HG02870 (cell line): ENCODE measurements around the gene SCN8A.
"Not testable (repeated sequence)": the region's sequence is repeated elsewhere in the genome, so short reads cannot be mapped to it uniquely, and the experiment has no call there.

ENCODE experiments used
- ATAC-seq: cut with Tn5 transposase; IDR thresholded peaks from one replicate; pipeline ENCODE4 v1.9.1; 2021; ENCODE audit warnings: mild to moderate bottlenecking, moderate library complexity; ENCODE audit not compliant: unreplicated experiment

SCN8A gene

DNA sequence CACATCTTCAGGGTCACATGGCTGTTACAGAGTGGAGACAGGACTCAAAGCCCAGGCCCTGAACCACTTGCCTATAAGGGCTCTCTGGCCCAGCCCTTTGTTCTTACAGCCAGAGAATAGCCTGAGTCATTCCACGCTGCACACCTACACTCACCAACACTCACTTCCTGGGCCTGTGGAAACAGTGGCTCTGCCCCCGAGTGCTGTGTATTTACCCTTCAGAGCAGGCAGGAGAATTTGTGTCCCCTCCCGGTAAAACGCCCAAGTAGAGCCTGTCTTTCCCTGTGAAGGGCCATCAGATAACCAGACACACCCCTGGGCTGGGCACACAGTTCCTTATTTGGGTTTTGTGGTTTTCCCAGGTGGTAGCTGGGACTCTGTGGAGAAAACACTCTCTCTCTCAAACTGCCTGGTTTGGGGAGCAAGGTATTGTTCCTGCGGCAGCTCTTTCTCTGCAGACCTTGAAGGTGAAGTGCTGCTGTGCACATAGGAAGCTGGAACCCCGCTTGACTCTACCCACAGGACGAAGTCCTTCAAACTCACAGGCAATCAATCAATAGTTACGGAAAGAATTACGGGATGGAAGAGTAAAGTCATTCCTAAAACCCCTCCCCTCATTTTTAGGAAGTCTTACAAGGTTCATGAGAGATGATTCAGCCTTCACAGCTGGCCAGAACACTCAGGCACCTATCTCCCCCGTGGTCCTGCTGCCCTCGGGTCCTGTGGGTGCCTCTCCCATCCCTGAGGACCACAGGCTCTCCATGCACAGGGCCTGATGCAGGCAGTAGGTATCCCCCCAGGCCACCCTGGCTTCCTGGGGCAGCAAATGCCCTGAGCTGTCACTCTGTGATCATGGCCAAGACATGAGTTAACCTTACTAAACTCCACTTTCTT is 237.1 kb downstream of the SCN8A start:
- ATAC-seq: no peak

GRCh38 chr12:51829011-51829481 is 238.0 kb downstream of the SCN8A start:
- no peak for ATAC-seq

DNA sequence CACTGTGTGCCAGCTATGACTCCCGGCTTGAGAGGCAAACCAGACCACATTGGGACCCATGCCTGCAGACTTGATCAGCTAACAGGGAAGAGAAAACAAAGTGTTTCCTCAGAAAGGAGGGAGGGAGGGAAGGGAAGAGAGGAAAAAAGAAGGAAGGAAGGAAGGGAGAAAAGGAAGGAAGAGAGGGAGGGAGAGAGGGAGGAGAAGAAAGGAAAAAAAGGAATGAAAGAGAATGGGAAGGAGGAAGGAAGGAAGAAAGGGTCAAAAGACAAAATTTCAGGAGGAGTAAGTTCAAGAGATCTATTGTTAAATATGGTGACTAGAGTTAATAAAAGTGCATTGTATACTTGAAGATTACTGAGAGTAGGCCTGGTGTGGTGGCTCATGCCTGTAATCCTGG is 238.6 kb downstream of the SCN8A start:
- no peak for ATAC-seq

GRCh38 chr12:51831817-51832216 is 240.8 kb downstream of the SCN8A start:
- ATAC-seq: not testable (repeated sequence)

DNA sequence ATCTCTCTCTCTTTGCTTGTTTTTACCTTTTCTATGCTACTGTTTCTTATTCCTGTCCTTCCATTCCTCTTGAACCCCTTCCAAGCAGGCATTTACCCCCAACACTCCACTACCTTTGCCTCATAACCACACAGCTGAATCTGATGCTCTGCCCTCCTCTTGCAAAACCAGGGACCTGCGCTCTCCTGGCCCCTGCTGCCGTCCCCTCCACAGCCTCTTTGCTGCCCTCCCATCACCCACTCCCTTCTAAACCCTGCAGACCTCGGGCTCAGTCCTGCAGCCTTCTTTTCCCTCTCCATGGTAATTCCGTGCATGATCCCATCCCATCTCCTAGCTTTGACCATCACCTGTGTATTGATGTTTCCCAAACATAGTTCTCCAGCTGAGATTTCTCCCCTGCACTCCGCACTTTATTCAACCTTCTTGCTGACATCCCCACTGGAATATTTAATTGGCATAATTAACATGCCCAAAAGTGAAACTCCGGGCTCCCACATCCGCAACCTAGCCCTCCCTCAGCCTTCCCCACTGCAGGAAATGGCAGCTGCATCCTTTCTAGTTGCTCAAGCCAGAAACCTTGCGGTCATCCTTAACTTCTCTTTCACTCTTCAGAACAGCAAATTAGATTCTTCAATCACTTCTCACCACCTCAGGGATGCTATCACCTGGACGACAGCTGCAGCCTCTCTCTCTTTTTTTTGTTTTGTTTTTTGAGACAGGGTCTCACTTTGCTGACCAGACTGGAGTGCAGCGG is 241.5 kb downstream of the SCN8A start:
- ATAC-seq: no peak

- no peak for ATAC-seq
Observed at GRCh38 chr12:51833448-51834227, 242.6 kb downstream of the SCN8A start.

DNA sequence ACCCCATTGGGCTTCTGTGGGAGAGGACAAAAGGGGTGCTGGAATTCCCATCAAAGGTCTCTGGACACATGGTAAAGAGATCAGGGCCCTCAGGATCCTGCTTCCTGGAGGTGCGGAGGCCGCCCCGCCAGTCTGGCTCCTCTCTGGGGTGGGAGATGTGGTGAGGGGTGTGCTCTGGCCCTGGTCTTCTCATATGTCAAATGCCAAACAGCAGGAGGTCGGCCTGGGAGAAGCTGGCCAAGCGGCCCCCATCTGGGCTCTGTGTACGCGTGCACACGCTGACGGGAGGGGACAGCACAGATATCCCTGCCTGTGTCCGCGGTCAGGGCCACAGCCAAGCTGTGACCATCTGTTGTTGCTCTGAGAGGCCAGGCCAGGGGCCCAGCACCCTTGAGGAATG is 243.4 kb downstream of the SCN8A start:
- ATAC-seq: no peak

DNA sequence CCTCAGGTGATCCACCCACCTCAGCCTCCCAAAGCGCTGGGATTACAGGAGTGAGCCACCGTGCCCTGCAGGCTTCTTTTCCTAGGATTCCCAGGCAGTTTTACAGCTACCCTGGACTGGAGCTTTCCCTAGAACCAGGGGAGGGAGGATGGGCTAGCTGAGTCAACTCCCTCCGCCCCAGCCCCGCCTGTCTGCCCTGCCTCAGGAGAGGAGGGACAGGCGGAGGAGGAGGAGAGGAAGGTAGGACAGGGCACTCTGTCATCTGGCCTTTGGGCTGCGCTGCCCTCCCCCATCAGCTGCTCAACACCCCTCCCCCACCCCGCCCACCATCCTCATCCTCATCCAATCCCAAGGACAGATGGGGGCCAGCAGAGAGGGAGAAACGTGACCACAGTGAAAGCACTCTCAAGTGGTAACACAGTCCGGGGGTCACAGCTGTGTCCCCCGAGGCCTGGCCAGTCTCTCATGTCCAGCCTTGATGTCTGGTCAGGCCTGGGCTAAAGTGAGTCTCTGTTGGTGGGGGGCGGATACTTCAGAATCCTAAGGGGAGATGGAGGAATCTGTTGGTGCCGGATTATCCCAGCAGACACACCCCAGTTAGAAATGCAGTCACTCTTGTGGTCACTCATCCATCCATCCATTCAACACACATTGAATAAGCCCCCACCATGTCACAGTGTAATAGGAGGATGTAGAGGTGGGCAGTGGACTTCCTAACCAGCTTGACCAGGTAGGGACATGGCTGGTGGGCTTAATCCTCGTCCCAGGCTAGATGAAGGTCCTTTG is 245.2 kb downstream of the SCN8A start:
- ATAC-seq: no peak

DNA sequence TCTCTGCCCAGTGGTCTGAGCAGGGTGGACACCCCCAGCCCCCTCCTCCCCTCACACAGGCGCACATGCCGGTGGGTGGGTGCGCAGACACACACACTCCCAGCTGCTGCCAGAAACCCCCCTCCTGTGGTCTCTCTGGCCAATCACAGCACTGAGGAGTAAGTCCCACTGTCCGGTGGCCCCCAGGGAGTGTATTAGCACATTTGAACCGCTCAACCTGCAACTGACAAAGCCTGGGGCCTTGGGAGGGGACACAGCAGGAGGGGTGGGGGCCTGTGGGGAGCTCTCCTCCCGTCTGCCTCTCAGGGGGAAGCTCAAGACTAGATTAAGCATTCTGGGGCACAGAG is 245.8 kb downstream of the SCN8A start:
- no peak for ATAC-seq

DNA sequence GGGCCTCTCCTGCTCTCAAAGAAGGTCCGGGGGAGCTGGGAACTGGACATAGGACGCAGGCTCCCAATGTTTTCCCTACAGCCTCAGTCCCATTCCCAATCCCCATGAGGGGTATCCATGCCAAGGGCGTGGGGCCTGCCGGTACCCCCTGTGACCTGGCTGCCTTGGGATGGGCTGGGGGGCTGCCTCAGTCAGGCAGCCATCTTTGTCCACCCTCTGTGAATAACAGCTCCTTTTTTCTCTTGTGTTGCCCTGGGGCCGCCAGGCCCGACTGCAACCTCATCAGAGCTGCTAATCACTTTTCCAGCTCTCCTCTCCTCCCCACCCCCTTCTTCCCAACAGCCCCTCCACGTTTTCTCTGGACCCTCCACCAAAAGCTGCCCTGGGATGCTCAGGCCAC is 246.3 kb downstream of the SCN8A start:
- ATAC-seq: no peak

- no peak for ATAC-seq
Observed at GRCh38 chr12:51838036-51838435, 247.0 kb downstream of the SCN8A start.

GRCh38 chr12:51838762-51839161 is 247.7 kb downstream of the SCN8A start:
- no peak for ATAC-seq

GRCh38 chr12:51839310-51839947 is 248.4 kb downstream of the SCN8A start:
- no peak for ATAC-seq

- ATAC-seq: no peak
Observed at GRCh38 chr12:51840966-51841365, 249.9 kb downstream of the SCN8A start.

DNA sequence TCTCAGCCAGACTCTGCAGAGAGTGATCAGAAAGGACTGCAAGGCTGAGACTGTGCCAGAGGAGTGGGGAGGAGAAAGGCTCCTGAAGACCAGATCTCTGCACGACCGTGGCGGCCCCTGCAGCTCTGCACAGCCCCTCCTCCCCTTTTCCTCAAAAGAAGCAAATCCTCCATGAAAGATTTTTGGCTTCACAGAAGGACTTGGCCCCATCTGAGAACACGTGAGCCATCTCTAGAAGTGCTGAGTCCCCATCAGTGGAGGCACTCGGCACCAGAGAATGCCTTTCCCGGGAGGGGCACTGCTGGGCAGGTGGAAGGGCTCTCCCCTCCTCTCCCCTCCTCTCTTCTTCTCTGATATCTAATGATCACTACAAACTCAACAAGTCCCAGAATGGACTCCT is 250.7 kb downstream of the SCN8A start:
- no peak for ATAC-seq

- no peak for ATAC-seq
Observed at GRCh38 chr12:51844854-51845253, 253.8 kb downstream of the SCN8A start.

DNA sequence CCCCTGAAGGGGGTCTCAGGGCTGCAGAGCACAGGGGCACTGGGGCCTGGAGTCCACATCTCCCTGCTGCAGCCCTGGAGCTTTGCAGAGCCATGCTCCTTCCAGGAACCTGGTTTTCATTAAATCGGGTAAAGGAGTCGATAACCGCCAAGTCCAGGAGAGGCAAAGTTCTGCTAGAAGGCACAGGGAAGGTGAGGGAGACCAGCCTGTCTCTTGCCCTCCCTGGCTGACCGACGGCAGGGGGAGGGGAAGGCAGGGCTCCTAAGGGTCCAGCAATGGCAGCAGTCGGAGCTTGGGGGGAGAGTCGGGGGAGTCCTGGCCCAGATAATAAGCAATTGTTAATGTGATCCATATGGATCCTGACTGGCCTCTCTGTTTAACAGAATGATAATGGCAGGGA is 254.4 kb downstream of the SCN8A start:
- ATAC-seq: no peak

- no peak for ATAC-seq
Observed at GRCh38 chr12:51846271-51846691, 255.2 kb downstream of the SCN8A start.

DNA sequence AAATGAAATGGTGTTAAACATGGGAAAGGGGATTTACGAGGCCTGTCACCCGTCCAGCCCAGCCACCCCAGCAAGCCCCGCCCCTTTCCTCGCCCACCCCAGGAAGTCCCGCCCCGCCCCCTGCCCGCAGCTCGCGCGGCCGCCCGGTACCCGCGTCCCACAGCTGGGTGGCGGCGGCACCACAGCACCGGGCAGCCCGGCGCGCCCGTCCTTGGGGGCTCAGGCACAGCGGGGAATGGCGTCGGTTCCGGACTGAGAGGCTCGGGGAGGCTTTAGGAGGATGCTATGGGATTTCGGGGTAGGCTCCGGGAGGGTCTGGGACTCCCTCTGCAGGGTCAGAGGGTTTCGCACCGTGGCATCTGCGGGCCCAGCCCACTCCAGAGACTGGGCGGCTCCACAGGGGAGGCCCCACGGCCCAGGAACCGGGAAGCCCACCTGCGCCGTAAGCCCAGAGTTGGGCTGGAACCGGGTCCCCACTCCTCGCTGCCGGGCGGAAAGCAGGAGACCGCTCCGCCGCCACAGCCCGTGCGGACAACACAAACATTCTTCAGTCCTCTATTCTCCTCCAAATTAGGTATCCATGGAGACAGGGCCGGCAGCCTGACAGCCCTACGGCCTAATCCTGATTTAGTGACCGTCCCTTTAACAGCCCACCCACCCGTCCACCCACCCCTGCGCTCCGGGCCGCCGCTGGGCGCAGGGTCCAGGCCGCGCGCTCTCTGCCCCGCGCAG is 256.0 kb downstream of the SCN8A start:
- no peak for ATAC-seq
